ENCODE data around the gene NBEA.
A peak's percentile ranks its signal among the peaks of the same experiment; 100 is the strongest.
"Not testable (repeated sequence)": the region's sequence is repeated elsewhere in the genome, so short reads cannot be mapped to it uniquely, and the experiment has no call there.

Gene NBEA

DNA sequence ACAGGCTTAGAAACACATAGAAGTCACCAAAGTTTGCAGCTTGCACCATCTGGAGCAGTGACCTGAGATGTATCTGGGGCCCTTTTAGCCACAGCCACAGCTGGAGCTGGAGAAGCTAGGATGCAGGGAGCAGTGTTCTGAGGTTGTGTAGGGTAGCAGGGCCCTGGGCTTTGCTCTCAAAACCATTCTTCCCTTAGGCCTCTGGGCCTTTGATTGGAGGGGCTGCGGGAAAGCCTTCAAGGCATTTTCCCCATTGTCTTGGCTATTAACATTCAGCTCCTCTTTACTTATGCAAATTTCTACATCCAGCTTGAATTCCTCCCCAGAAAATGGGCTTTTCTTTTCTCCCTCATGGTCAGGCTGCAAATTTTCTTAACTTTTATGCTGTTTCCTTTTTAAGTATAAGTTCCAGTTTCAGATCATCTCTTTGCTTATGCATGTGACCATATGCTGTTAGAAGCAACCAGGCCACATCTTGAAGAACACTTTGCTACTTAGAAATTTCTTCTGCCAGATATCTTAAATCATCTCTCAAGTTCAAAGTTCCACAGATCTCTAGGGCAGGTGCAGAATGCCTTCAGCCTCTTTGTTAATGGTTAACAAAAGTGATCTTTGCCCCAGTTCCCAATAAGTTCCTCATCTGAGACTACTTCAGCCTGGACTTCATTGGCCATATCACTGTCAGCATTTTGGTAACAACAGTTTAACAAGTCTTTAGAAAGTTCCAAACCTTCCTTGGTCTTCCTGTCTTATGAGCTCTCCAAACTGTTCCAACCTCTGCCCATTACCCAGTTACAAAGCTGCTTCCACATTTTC, 48.5 kb downstream of the NBEA start:
- Histone ChIP-seq H3K4me1 (ENCODE audit: control insufficient read depth, insufficient read depth, low read length) (no peaks in the 10 kb centered on the region), H3K27me3 (ENCODE audit: control insufficient read depth, insufficient read depth, low read length) (no peaks in the 10 kb centered on the region), H3K36me3 (ENCODE audit: control insufficient read depth, insufficient read depth, low read length) (no peaks in the 10 kb centered on the region), H3K4me3 (ENCODE audit: low read length) (no peak overlapping the region), H3K27ac (ENCODE audit: low read length) (no peak overlapping the region), H3K9me3 (ENCODE audit: control insufficient read depth, insufficient read depth, low read length) (peaks cover 6% of the 10 kb centered on the region)
- peak; percentile 9 for DNase-seq (ENCODE audit: low read depth, low spot score)
- no CpG with 5 or more reads among the region's 1 CpG for WGBS (ENCODE audit: insufficient coverage, insufficient read length)

DNA sequence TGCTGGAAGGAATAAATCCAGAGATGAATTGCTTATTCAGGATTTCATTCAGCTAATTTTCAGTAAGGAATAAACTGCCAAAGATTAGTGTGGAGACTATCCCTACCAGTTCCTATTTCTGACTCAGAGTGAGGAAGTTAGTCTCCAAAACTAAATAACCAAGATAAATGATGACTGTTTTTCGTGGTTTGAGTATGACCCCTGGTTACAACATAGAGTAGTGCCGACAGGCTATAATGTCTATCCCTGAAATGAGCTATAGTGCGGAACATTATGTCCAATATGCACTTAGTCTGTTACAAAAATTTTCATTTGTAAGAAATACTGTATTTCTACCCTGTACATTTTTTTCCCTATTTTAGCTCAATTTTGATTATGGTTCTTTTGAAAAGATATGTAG, 51.4 kb downstream of the NBEA start:
- no peak for DNase-seq (ENCODE audit: low read depth, low spot score)
- Histone ChIP-seq H3K4me3 (ENCODE audit: low read length) (no peak overlapping the region), H3K27me3 (ENCODE audit: control insufficient read depth, insufficient read depth, low read length) (no peaks in the 10 kb centered on the region), H3K9me3 (ENCODE audit: control insufficient read depth, insufficient read depth, low read length) (peaks cover 6% of the 10 kb centered on the region), H3K27ac (ENCODE audit: low read length) (no peak overlapping the region), H3K4me1 (ENCODE audit: control insufficient read depth, insufficient read depth, low read length) (no peaks in the 10 kb centered on the region), H3K36me3 (ENCODE audit: control insufficient read depth, insufficient read depth, low read length) (no peaks in the 10 kb centered on the region)
- no CpG with 5 or more reads among the region's 3 CpGs for WGBS (ENCODE audit: insufficient coverage, insufficient read length)

DNA sequence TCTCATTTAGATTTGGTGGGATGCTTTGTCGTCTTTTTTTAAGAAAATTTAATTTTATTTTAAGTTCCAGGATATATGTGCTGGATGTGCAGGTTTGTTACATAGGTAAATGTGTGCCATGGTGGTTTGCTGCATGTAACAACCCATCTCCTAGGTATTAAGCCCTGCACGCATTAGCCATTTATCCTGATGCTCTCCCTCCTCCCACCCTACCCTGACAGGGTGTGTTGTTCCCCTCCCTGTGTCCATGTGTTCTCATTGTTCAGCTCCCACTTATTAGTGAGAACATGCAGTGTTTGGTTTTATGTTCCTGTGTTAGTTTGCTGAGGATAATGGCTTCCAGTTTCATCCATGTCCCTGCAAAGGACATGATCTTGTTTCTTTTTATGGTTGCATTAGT, 61.7 kb downstream of the NBEA start:
- H3K27ac ChIP-seq (ENCODE audit: low read length); H3K9me3 ChIP-seq (ENCODE audit: control insufficient read depth, insufficient read depth, low read length); H3K27me3 ChIP-seq (ENCODE audit: control insufficient read depth, insufficient read depth, low read length); H3K4me1 ChIP-seq (ENCODE audit: control insufficient read depth, insufficient read depth, low read length); H3K4me3 ChIP-seq (ENCODE audit: low read length); DNase-seq (ENCODE audit: low read depth, low spot score); H3K36me3 ChIP-seq (ENCODE audit: control insufficient read depth, insufficient read depth, low read length): not testable (repeated sequence)
- no CpG with 5 or more reads among the region's 2 CpGs for WGBS (ENCODE audit: insufficient coverage, insufficient read length)

DNA sequence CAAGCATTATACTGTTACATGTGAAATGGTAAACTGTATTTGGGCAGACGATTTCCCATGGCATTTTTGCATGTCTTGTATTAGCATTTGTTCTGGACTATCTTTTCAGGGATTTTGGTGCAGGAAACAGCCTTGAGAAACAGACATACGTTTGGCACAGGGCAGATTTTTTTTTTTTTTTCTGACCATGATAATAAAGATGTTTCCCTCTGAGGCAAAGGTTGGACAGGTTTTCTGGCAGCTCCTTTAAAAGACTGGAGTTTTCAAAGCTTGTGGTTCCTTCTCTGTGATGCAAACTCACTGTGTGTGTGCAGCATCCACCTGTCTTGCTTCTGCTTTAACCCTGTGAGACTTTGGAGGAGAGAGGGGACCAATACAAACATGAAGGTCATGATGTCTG, 63.0 kb downstream of the NBEA start:
- Histone ChIP-seq H3K36me3 (ENCODE audit: control insufficient read depth, insufficient read depth, low read length) (no peaks in the 10 kb centered on the region), H3K27me3 (ENCODE audit: control insufficient read depth, insufficient read depth, low read length) (no peaks in the 10 kb centered on the region), H3K4me1 (ENCODE audit: control insufficient read depth, insufficient read depth, low read length) (no peaks in the 10 kb centered on the region), H3K27ac (ENCODE audit: low read length) (no peak overlapping the region), H3K9me3 (ENCODE audit: control insufficient read depth, insufficient read depth, low read length) (no peaks in the 10 kb centered on the region), H3K4me3 (ENCODE audit: low read length) (no peak overlapping the region)
- WGBS (ENCODE audit: insufficient coverage, insufficient read length), result no CpG with 5 or more reads among the region's 2 CpGs
- no peak for DNase-seq (ENCODE audit: low read depth, low spot score)

DNA sequence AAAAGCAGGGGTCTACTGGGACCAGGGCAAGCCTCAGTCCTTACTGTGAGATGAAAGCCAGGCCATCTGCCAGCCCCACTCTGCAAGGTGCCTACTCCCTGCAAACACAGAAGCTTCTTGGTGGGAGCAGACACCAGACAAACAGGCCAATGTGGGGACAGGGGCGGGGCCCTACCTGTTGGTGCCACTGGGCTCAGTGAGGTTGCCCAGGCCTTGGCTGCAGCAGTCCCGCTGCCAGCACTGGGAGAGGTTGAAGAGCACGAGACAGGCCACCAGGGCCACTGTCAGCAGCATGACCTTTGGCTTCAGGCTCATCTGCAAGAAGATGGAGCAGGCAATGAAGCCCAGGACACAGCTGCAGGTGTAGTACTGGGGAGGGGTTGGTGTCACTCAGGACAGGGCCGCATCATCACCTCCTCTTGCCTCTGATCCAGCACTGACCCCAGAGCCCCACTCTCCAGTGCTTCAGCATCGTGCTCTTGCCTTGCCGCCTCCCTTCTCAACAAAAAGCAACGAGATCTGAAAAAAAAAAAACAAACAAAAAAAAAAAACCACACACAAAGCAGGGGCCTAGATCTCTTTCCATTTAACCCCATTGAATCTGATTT, 72.6 kb downstream of the NBEA start:
- no peak for DNase-seq (ENCODE audit: low read depth, low spot score)
- no peak overlapping the region for H3K27ac ChIP-seq (ENCODE audit: low read length)
- H3K36me3 ChIP-seq (ENCODE audit: control insufficient read depth, insufficient read depth, low read length), result no peaks in the 10 kb centered on the region
- no peaks in the 10 kb centered on the region for H3K9me3 ChIP-seq (ENCODE audit: control insufficient read depth, insufficient read depth, low read length)
- H3K4me1 ChIP-seq (ENCODE audit: control insufficient read depth, insufficient read depth, low read length), result peaks cover 3% of the 10 kb centered on the region; the same call in 1 of the 2 replicates
- no peaks in the 10 kb centered on the region for H3K27me3 ChIP-seq (ENCODE audit: control insufficient read depth, insufficient read depth, low read length)
- WGBS (ENCODE audit: insufficient coverage, insufficient read length), result no CpG with 5 or more reads among the region's 7 CpGs
- H3K4me3 ChIP-seq (ENCODE audit: low read length), result no peak overlapping the region

DNA sequence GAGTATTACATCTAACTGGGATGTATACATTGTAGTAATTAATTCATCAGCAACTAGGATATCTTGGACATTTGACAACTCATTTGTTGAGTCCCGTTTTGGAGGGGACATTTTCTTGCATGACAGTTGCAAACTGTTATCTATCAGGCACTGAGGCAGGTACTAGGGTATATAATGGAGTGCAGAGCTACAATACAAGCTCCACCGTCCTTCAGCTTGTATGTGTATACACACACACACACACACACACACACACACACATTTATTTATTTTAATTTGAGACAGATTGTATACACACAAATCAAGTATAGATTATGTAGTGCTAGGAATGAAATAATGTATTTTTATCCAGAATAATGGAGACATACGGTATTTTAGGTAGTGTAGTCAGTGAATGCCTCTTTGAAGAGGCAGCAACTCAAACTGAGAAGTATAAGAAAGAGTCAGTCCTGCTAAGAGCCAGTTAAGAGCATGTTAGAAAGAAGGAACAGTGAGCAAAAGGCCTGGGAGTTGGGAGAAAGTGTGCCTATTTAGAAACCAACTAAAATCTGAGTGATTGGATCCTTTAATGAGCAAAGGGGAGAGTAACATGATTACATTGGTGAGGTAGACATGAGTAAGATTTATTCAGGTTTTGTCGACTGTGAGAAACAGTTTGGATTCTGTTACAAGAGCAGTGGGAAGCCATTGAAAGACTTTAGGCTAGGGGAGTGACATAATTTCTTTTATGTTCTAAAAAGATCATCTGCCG, 74.5 kb downstream of the NBEA start:
- no peaks in the 10 kb centered on the region for H3K27me3 ChIP-seq (ENCODE audit: control insufficient read depth, insufficient read depth, low read length)
- no peak for DNase-seq (ENCODE audit: low read depth, low spot score)
- no CpG with 5 or more reads among the region's 5 CpGs for WGBS (ENCODE audit: insufficient coverage, insufficient read length)

DNA sequence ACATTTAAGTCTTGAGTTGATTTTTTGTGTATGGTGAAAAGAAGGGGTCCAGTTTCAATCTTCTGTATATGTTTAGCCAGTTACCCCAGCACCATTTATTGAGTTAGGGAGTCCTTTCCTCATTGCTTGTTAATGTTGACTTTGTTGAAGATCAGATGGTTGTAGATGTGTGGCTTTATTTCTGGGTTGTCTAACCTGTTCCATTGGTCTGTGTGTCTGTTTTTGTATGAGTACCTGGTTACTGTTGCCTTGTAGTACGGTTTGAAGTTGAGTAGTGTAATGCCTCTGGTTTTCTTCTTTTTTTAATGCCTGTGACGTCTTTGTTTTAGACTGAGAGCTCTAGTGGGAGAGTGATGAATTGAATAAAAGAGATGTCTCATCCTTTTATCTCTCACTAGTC, 83.2 kb downstream of the NBEA start:
- DNase-seq (ENCODE audit: low read depth, low spot score), result no peak
- Histone ChIP-seq H3K27me3 (ENCODE audit: control insufficient read depth, insufficient read depth, low read length) (no peaks in the 10 kb centered on the region), H3K27ac (ENCODE audit: low read length) (no peak overlapping the region), H3K36me3 (ENCODE audit: control insufficient read depth, insufficient read depth, low read length) (no peaks in the 10 kb centered on the region), H3K9me3 (ENCODE audit: control insufficient read depth, insufficient read depth, low read length) (no peaks in the 10 kb centered on the region), H3K4me1 (ENCODE audit: control insufficient read depth, insufficient read depth, low read length) (no peaks in the 10 kb centered on the region), H3K4me3 (ENCODE audit: low read length) (no peak overlapping the region)
- no CpG with 5 or more reads among the region's 2 CpGs for WGBS (ENCODE audit: insufficient coverage, insufficient read length)

More for the DNA sequence above, 74.5 kb downstream of the NBEA start:
- Histone ChIP-seq H3K36me3 (ENCODE audit: control insufficient read depth, insufficient read depth, low read length) (no peaks in the 10 kb centered on the region), H3K9me3 (ENCODE audit: control insufficient read depth, insufficient read depth, low read length) (no peaks in the 10 kb centered on the region), H3K27ac (ENCODE audit: low read length) (no peak overlapping the region), H3K4me3 (ENCODE audit: low read length) (no peak overlapping the region), H3K4me1 (ENCODE audit: control insufficient read depth, insufficient read depth, low read length) (peaks cover 3% of the 10 kb centered on the region; the same call in 1 of the 2 replicates)

DNA sequence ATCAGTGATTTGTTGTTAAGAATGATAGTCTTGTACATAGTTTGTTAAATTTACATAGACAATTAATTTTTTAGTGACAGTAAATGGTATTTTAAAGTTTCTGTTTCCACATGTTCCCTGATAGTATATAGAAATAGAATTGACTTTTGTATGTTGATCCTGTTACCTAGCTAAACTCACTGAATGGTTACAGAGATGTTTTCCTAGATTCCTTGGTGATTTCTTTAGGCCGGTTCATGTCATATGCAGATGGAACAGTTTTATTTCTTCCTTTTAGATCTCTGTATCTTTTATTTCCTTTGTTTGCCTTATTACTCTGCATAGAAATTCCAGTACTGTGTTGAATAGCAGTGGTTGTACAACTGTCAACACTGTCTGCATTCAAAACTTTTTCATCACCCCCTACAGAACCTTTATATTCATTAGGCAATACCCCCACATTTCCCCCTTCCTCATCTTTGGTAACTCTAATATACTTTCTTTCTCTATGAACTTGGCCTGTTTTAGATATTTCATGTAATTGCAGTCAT, 86.3 kb downstream of the NBEA start:
- H3K4me1 ChIP-seq (ENCODE audit: control insufficient read depth, insufficient read depth, low read length), result no peaks in the 10 kb centered on the region
- no peak overlapping the region for H3K4me3 ChIP-seq (ENCODE audit: low read length)
- H3K27ac ChIP-seq (ENCODE audit: low read length), result no peak overlapping the region
- DNase-seq (ENCODE audit: low read depth, low spot score), result no peak
- no peaks in the 10 kb centered on the region for H3K36me3 ChIP-seq (ENCODE audit: control insufficient read depth, insufficient read depth, low read length)
- H3K27me3 ChIP-seq (ENCODE audit: control insufficient read depth, insufficient read depth, low read length), result no peaks in the 10 kb centered on the region
- H3K9me3 ChIP-seq (ENCODE audit: control insufficient read depth, insufficient read depth, low read length), result no peaks in the 10 kb centered on the region
- no CpG with 5 or more reads among the region's 1 CpG for WGBS (ENCODE audit: insufficient coverage, insufficient read length)

DNA sequence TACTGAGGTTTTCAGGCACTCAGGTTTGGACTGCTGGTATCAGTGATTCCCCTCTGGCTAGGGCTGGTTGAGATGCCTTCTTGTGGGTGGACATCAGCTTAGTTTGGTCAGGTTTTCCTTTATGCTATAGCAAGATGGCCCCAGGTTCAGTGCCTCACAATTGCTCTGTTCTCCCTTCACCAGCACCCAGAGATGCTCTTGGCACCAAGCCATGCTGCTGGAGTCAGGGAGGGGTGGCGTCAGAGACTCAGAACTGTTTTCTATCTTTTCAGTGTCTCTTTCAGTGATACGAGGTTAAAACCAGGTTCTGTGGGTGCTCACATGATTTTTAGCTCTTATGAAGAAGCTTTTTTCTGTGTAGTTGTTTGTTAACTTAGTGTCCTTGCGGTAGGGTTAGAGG, 96.9 kb downstream of the NBEA start:
- Histone ChIP-seq H3K4me1 (ENCODE audit: control insufficient read depth, insufficient read depth, low read length) (no peaks in the 10 kb centered on the region), H3K27me3 (ENCODE audit: control insufficient read depth, insufficient read depth, low read length) (no peaks in the 10 kb centered on the region), H3K27ac (ENCODE audit: low read length) (no peak overlapping the region), H3K9me3 (ENCODE audit: control insufficient read depth, insufficient read depth, low read length) (no peaks in the 10 kb centered on the region), H3K4me3 (ENCODE audit: low read length) (no peak overlapping the region), H3K36me3 (ENCODE audit: control insufficient read depth, insufficient read depth, low read length) (no peaks in the 10 kb centered on the region)
- no CpG with 5 or more reads among the region's 3 CpGs for WGBS (ENCODE audit: insufficient coverage, insufficient read length)
- DNase-seq (ENCODE audit: low read depth, low spot score), result no peak

DNA sequence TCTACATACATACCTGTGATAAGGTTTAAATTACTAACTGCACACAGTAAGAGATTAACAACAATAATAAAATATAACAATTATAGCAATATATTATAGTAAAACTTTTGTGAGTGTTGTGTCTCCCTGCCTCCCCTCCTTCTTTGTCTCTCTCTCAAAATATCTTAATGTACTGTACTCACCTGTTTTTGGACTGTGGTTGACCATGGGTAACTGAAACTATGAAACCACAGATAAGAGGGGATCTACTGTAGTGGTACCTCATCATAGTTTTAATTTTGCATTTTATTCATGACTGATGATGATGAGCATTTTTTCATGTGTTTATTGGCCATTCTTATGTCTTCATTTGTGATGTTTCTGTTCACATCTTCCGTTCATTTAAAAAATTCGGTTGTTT, 104.5 kb downstream of the NBEA start:
- H3K36me3 ChIP-seq (ENCODE audit: control insufficient read depth, insufficient read depth, low read length), result no peaks in the 10 kb centered on the region
- no peaks in the 10 kb centered on the region for H3K4me1 ChIP-seq (ENCODE audit: control insufficient read depth, insufficient read depth, low read length)
- no peaks in the 10 kb centered on the region for H3K9me3 ChIP-seq (ENCODE audit: control insufficient read depth, insufficient read depth, low read length)
- DNase-seq (ENCODE audit: low read depth, low spot score), result no peak
- H3K4me3 ChIP-seq (ENCODE audit: low read length), result no peak overlapping the region
- no peak overlapping the region for H3K27ac ChIP-seq (ENCODE audit: low read length)
- no peaks in the 10 kb centered on the region for H3K27me3 ChIP-seq (ENCODE audit: control insufficient read depth, insufficient read depth, low read length)
- WGBS (ENCODE audit: insufficient coverage, insufficient read length), result no CpG with 5 or more reads among the region's 2 CpGs
